ENCODE data around the gene SIGLEC8. TPM values are rescaled to one million over a fixed set of nuclear protein-coding genes. Genes with fewer than 3 reads are reported as not detected.
"Not testable (repeated sequence)": the region's sequence is repeated elsewhere in the genome, so short reads cannot be mapped to it uniquely, and the experiment has no call there.

The SIGLEC8 gene
- not detected in 2 replicates for total RNA-seq (2014; rRNA removed; shearing (Covaris generic); ENCODE audit: low replicate concordance)

DNA sequence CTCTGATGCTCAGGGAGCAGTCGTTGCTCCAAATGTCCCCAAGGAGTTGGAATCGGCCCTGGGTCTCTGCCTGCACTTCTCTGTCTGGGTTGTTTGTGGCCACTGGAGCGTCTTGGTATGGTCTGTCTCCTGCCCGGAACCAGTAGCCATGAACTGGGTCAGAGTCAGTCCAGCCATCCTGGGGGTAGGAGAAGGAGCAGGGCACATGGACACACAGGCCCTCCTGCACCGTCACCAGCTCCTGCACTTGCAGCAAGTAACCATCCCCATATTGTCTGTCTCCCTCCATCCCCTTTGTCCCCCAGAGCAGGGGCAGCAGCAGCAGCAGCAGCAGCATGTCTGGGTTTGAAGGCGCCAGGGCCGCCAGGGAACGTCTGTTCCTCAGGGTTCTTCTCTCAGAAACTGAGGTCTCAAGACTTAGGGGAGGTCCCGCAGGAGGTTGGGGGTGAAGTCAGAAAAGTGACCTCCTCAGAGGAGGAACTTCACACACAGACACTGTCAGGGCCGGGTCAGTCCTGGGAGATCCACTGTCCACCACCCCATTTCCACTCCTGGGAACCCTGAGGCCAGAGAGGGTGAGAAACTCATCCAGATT, at the start of gene SIGLEC8:
TSS of gene SIGLEC8 (minus strand) at position 404 of the 595 bp plus-strand sequence. CDS start at position 337, 67 bp downstream.
- no peak for DNase-seq (ENCODE audit: low read depth)
- in situ Hi-C loops (cut with HindIII; ENCODE audit: low pct_unique_long_range_greater_than_20kb, low sequenced_read_pairs): no loop called here

DNA sequence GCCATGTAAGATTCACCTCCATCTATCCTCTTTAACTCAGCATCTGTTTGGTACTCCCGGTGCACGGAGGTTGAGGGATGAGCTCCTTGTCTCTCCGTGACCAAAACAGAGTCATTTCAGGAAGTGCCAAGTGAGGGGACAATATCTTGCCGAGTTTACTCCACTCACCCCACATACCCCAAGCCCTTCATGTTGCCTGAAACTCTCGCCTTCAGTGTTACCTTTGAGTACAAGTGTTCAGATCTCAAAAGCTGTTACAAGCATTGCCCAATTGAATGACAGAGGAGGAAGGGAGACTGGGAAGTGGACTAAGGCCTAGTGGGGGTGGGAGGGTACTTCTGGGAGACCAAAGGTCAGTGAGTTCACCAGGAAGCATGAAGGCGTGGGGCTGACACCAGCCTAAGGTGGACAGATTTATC, 49.4 kb upstream of the SIGLEC8 start:
- in situ Hi-C loops (cut with HindIII; ENCODE audit: low pct_unique_long_range_greater_than_20kb, low sequenced_read_pairs): no loop called here
- no peak for DNase-seq (ENCODE audit: low read depth)

DNA sequence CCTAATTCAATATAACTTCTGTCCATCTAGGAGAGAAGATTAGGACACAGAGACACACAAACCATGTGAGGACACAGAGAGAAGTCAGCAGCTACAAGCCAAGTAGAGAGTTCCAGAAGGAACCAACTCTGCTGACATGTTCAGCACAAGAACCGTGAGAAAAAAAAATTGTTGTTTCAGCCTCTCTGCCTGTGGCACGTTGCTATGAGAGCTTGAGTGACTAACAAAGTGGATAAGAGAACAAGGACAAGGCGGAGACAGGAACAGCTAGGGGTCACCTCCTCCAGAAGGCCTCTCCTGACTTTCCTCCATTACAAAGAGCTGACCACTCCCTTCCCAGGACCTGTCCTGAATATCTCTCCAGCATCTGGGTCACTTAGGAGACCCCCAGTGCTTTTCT, 48.9 kb upstream of the SIGLEC8 start:
- DNase-seq (ENCODE audit: low read depth): no peak
- in situ Hi-C loops (cut with HindIII; ENCODE audit: low pct_unique_long_range_greater_than_20kb, low sequenced_read_pairs): no loop called here

DNA sequence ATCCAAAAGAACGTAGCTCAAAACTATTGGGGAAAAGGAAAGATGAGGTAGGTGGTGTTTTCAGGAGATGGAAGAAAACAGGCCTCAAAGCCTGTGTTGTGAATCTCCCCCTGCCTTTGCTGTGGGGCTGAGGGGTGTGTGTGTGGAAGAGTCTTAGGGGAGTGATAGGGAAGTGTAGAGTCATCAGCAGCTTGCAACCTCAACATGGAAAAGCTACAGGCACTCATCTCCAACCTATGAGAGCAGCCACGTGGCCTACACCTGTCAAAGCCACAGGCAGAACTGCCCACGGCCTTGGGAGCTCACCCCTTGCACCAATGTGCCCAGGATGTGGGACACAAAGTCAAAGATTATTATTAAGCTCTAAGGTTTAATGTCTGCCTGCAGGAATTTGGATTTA, 47.6 kb upstream of the SIGLEC8 start:
- in situ Hi-C loops (cut with HindIII; ENCODE audit: low pct_unique_long_range_greater_than_20kb, low sequenced_read_pairs): no loop called here
- DNase-seq (ENCODE audit: low read depth): no peak

DNA sequence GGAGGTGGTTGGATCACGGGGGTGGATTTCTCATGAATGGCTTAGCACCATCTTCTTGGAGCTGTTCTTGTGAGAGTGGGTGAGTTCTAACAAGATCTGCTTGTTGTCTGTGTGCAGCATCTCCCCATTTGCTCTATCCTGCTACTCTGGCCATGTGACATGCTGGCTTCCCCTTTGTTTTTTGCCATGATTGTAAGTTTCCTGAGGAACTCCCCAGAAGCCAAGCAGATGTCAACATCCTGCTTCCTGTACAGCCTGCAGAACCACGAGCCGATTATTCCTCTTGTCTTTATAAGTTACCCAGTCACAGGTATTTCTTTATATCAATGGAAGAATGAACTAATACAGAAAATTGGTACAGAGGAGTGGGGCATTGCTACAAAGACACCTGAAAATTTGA, 45.6 kb upstream of the SIGLEC8 start:
- DNase-seq (ENCODE audit: low read depth): no peak
- in situ Hi-C loops (cut with HindIII; ENCODE audit: low pct_unique_long_range_greater_than_20kb, low sequenced_read_pairs): no loop called here

DNA sequence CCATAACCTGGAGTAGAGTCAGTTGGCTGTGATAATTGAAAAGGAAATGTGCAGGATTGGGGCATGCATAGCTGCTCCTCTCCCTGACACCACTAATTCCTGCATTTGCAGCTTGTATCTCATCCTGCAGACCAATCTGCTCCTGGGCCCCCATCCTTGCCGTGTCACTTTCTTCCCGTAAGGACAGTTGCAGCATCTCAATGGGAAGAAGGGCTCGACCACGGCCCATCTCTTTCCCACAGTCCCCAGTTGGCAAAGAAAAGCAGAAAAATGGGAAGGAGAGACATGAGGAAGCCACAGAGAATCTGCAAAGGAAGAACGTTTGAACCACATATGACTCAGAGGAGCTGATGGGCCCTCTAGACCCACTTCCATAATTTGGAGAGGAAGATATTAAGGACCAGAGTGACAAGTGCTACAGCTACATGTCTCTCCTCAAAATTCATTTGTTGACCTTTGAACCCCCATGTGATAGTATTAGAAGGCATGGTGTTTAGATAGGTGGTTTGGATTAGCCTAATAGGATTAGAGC, 45.1 kb upstream of the SIGLEC8 start:
- DNase-seq (ENCODE audit: low read depth): no peak
- in situ Hi-C loops (cut with HindIII; ENCODE audit: low pct_unique_long_range_greater_than_20kb, low sequenced_read_pairs): no loop called here

DNA sequence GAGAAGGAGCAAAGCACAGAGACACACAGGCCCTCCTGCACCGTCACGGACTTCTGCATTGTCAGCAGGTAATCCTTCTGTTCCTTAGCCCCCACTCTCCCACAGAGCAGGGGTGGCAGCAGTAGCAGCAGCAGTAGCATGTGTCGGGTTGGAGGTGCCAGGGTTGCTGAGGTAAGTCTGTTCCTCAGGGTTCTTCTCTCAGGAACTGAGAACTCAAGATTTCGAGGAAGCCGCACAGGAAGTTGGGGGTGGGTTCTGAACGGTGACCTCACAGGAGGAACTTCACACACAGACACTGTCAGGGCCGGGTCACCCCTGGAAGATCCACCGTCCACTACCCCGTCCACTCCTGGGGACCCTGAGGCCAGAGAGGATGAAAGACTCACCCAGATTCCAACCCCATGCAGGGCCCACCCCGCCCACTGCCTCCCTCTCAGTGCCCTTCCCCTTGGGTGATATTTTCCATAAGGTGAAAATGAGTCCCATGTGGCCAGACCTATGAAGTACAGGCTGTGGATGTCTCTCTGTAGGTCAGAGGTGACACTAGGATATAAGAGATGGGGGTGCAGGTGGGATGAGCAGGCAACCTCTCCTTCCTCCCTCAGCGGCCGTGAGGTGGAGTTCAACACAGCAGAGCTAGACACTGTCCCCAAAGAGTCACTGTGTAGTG, 43.5 kb upstream of the SIGLEC8 start, which contains the start of gene SIGLEC12:
TSS of gene SIGLEC12 (minus strand) at position 207 of the 670 bp plus-strand sequence. CDS start at position 140, 67 bp downstream.
- DNase-seq (ENCODE audit: low read depth): no peak
- in situ Hi-C loops (cut with HindIII; ENCODE audit: low pct_unique_long_range_greater_than_20kb, low sequenced_read_pairs): no loop called here

DNA sequence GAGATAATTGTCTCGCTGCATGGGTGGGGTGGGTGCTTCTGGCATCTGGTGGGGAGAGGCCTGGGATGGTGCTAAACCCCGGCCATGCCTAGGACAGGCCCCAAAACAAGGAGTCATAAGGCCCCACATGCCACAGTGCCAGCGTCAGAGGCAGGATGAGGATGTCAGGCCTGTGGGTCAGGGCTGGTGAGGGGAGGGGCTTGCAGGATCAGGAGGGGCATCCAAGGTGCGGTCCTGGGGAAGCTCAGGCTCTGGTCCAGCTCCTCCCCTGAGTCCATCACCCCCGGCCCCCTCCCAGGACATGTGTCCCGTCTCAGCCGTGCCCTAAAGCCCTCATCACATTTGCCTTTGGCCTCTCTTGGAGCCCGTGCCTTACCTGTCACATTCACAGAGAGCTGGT, 42.7 kb upstream of the SIGLEC8 start:
- in situ Hi-C loops (cut with HindIII; ENCODE audit: low pct_unique_long_range_greater_than_20kb, low sequenced_read_pairs); DNase-seq (ENCODE audit: low read depth): not testable (repeated sequence)

DNA sequence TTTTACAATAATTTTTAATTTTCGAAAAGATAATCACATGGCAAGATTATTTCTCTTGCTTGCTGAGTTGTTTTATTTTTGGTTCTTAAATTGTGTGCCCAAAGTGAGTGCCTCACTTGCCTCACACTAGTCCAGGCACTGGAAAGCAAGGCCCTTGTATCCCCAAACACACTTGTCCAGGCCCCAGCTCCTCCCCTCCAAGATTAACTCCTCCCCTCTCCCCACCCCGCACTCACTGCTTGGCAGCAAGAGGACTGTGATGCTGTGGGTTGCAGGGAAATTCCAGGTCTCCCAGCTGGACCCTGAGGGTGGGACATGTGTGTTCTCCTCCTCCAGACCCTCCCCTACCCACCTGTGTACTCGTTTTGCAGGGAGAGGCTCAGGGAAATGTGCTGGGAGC, 39.4 kb upstream of the SIGLEC8 start:
- DNase-seq (ENCODE audit: low read depth): no peak
- in situ Hi-C loops (cut with HindIII; ENCODE audit: low pct_unique_long_range_greater_than_20kb, low sequenced_read_pairs): no loop called here

DNA sequence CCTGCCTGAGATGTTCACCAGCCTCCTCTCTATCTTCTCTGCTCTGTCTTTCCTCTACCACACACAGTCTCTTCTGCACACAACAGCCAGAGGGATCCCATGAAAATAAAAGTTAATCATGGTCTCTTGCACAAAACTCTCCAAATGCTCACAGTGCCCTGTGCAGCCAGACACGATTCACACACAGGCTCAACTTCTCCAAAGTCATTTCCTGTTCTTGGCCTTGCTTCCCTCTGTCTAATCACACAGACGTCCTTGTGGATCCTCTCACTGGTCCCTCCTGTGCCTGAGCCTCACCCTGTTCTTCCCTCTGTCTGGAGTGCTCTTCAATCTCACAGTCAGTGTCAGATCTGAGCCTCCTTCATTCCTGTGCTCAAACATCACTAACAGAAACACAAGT, 35.5 kb upstream of the SIGLEC8 start:
- DNase-seq (ENCODE audit: low read depth): no peak
- in situ Hi-C loops (cut with HindIII; ENCODE audit: low pct_unique_long_range_greater_than_20kb, low sequenced_read_pairs): no loop called here

DNA sequence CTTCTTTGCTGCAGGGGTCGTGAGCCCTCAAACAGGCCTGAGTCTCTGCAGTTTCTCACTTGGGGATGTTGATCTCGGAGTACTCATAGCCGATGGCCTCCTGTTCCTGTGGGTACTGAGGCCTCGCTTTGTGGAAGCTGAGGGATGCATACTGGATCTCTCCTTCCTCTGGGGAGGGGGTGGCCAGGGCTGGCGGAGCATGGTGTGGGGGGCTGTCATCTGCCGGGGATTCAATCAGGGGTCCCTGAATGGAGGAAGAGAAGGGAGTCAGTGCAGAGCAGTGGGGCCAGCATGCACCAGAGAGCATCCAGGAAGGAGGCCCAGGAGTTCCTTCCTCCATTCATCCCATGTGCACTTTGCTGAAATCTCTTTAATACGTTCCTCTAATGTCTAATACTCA, 33.3 kb upstream of the SIGLEC8 start:
- no peak for DNase-seq (ENCODE audit: low read depth)
- in situ Hi-C loops (cut with HindIII; ENCODE audit: low pct_unique_long_range_greater_than_20kb, low sequenced_read_pairs): no loop called here

DNA sequence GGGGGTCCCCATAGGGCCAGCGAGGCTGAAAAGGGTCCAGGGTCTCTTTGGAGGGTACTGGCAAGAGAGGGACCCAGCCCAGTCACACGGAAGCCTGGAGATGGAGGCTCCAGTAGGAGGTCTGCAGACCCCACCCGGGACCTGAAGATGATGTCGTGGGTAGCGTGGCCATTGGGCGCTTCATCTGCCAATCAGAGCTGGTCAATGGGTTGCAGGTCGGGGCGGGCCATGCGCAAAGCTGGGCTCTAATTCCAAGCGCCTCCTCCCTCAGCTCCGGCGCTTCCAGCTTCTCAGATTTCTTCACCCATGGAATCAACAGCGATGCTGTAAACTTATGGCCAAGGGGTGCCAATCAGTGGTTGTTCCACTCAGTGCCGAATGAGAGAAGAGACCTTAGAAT, 32.4 kb upstream of the SIGLEC8 start:
- in situ Hi-C loops (cut with HindIII; ENCODE audit: low pct_unique_long_range_greater_than_20kb, low sequenced_read_pairs): no loop called here
- DNase-seq (ENCODE audit: low read depth): no peak

DNA sequence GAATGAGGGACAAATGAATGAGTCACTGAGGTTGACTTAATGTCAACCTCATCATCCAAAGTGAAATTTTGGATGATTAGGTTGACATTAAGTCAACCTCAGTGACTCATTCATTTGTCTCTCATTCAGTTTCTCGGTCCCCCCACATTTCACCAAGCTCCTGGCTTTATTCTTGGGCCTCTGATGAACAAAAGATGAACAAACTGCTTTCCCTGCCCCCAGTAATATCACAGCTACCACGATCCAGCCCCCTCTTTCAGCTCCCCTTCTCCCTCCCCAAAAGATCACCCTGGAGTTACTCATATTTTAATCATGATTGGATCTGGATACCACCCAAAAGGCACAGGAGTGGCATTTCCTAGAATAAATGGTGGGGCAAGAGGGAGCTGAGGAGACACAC, 30.9 kb upstream of the SIGLEC8 start:
- DNase-seq (ENCODE audit: low read depth): no peak
- in situ Hi-C loops (cut with HindIII; ENCODE audit: low pct_unique_long_range_greater_than_20kb, low sequenced_read_pairs): no loop called here

DNA sequence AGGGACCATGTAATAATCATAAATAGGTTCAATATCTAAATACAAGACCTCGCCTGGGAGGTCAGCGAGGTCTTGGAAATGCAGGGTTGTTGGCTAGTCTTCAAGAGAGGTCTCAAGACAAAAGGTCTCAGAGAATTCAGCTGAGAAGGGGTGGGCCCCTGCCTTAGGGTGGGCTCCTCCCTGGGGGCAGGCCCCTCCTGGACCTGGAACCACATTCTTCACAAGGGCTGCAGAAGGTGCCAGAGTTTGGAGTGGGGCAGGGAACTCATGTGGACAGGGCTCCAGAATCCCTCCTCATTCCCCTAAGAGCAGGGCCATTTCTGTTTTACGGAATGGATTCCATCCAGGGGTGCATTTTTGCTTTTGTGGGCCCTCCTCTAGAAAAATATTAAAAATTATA, 30.2 kb upstream of the SIGLEC8 start:
- in situ Hi-C loops (cut with HindIII; ENCODE audit: low pct_unique_long_range_greater_than_20kb, low sequenced_read_pairs): no loop called here
- no peak for DNase-seq (ENCODE audit: low read depth)

DNA sequence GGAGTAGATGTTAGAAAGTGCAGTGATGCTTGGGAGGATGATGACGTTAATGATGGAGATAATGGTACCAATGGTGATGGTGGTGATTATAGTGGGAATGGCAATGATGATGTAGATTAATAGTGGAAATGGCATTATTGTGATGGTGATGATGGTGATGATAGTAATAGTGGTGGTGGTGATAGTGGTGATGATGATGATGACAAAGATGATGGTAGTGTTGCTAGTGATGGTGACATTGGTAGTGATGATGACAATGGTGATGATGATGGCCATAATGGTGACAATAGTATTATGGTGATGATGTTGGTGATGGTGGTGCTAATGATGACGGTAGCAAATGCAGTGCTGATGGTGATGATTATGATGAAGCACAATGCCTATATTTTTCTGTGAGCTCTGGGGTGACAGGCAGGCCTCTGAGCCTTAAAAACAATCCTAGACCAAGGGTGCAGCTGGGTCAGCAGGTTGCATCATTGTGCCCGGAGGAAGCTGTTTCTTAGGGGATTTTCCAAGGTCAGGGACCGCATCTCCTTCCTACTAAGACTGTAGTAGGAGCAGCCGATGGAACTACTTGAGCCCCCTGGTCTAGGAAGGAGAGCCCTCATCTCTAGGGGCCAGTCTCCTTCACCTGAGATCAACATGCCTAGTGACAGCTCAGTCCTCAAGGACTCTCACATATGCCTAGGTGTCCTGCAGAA, 27.9 kb upstream of the SIGLEC8 start:
- no peak for DNase-seq (ENCODE audit: low read depth)
- in situ Hi-C loops (cut with HindIII; ENCODE audit: low pct_unique_long_range_greater_than_20kb, low sequenced_read_pairs): no loop called here

DNA sequence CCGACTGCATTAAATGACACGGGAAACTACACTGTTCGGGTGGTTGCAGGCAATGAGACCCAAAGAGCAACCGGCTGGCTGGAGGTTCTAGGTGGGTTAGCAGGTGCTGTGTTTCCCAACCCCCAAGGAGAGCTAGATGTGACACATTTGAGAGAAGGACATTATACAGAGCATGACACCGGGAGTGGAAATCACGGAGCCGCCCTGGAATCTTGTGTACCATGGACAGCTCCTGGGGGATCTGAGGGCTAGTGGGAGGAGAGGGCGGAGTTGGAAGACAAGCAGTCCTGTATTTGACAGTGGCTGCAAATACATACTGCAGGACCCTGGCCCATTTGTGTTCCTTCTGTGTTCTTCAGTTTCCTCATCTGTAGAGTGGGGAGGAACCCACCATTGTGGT, 22.3 kb upstream of the SIGLEC8 start:
- in situ Hi-C loops (cut with HindIII; ENCODE audit: low pct_unique_long_range_greater_than_20kb, low sequenced_read_pairs): no loop called here
- DNase-seq (ENCODE audit: low read depth): peak; percentile 42

DNA sequence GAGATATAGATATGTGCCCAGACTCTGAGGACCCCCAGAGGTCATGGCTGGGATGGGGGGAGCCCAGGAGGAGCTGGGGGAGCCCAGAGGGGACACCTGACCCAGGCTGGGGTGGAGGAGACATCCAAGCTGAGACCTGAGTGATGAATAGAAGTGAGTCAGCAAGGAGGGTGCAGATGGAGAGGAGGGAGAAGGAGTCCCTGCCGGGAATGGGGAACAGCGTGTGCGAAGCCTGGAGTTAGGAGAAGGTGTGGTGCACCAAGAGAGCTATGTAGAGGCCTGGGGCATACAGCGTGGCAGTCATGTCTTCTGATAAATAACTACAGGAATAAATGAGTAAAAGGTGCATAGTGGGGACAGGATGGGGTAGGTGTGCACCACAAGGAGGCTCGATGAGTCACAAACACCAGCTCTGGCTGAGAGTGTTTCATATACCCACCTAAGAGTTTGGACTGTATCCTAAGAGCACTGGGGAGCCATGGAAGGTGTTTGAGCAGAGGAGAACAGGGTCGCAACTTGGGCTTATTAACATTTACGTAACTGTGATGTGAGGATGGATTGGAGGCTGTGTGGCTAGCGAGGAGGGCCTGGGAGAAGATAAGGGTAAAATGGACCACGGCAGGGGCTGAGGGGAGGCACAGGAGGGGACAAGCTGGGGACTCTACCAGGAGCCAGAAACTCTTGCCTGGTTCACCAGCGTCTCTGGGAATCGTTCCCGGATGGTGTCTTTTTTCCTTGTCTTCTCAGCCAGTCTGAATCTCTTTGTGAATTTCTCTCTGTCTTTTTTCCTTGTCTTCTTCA, 21.5 kb upstream of the SIGLEC8 start:
- no peak for DNase-seq (ENCODE audit: low read depth)
- in situ Hi-C loops (cut with HindIII; ENCODE audit: low pct_unique_long_range_greater_than_20kb, low sequenced_read_pairs): no loop called here

DNA sequence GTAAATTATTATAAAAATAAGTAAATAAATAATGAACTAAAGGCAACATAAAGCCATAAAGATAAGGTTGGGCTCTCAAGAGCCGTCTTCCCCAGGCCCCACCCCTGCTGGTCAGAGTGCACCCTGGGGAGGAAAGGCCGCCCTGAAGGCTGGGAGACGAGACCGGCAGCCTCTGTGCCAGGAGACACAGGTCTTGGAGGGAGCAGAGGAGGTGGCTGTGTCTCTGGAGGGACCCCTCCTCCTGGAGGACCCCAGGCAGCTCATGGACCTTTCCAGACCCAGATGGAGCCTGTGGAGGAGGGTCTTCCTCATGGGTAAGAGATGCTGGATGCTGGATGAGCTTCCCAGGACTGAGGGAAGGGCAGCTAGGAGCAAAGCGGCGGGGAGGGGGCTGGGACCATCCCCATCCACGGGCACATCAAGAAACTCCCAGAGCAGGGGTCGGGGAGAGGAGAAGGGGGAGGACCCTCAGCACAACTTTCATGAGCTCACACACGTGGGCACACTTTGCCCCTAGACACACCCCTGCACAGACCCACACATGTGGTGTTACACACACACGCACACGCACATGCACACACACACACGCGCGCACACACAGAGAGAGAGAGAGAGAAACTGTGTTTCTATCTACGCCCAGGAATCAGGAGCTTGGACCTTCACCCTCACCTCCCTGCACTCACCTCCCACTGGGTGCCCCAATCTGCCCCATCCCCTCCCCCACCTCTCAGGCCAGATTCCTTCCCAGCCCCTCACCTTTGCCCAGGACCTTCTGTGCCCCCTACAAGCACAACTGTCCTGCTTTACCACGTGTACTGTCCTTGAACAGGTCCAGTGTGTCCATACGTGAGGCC, 20.4 kb upstream of the SIGLEC8 start, which contains the start of gene CEACAM18:
TSS of gene CEACAM18 (plus strand) at position 159 of the 854 bp plus-strand sequence.
- DNase-seq (ENCODE audit: low read depth): no peak
- in situ Hi-C loops (cut with HindIII; ENCODE audit: low pct_unique_long_range_greater_than_20kb, low sequenced_read_pairs): no loop called here

All from Caki2 (cell line).